ENCODE data around the gene UHRF1. TPM values are rescaled to one million over a fixed set of nuclear protein-coding genes. Genes with fewer than 3 reads are reported as not detected.
"Not testable (repeated sequence)": the region's sequence is repeated elsewhere in the genome, so short reads cannot be mapped to it uniquely, and the experiment has no call there.

Gene UHRF1
- total RNA-seq, 1 experiment from 2014 or later, result 34.6 TPM

DNA sequence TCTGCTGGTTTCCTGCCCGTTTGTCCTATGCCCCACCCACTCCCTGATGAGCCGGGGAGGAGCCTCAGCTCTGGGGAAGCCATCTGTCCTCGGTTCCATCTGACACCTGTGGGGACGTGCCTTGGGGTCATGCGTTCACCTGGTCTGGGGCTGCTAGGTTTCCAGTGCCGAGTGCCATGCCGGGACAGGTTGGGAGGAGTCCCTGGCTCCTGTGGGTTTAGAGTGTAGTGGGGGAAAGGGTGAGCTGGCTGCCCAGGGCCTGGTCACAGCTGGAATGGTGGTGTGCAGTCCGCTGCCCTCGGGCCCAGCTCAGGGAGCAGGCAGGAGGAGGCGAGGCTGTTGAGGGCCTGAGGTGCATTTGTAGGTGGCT, 62.1 kb downstream of the UHRF1 start:
- no peak for DNase-seq (ENCODE audit: low read depth)

DNA sequence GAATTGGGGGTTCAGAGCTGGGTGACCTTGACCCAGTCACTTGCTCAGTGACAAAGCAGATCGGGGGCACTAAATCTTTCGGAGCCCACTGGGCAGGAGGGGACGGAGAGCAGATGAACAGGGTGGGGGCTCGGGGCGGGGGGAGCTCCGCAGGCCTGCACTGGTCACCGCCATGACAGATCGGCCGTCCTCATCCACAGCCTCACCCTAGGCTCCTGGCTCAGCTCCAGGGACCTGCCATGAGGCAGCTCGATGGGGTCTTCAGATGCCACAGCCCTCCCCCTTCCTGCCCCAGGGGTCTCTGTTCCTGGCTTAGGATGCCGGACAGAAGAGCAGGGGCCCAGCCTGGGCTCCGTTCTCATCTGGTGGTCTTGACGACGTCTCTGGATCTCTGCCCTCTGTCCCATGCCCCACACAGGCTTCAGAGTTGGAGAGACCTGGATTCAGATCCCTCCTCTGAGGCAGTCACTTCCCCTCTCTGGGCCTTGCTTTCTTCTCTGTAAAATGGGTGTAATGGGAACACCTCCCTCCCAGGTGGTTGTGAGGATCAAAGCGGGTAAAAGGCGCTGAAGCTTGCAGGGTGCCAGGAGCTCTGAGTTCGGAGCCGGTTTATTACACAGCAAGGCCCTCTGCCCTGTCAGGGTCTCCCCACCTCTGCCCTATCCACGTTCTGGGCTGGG, 62.7 kb downstream of the UHRF1 start:
- DNase-seq (ENCODE audit: low read depth), result no peak

DNA sequence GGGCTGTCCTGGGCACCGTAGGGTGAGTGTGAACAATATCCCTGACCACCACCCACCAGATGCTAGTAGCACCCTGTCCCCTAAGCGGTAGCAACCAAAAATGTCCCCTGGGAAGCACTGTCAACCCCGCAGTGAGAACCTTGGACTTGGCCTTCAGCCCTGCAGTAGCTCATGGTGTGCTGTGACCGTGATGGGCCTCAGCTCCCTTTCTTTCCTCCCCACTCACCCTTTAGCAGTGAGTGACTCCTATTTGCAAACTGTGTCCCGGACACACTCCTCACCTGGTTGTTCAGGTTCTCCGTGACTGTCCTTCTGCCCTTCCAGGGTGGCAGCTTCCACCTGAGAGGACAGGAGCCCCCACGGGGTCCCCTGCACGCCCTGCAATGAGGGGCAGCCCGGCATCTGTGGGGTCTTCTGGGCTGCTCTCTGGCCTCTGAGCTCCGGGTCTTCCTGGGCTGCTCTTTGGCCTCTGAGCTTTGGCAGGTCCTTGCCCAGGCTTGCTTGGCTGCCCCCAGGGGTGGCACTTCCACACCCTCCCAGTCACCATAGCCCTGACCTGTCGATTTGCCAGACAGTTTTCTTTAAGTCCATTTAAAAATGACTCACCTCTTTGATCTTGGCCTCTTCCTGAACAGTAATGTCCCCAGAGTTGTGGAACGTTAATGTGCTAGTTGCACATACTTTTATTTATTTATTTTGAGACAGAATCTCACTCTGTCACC, 63.4 kb downstream of the UHRF1 start:
- peak; percentile 43 for DNase-seq (ENCODE audit: low read depth)

DNA sequence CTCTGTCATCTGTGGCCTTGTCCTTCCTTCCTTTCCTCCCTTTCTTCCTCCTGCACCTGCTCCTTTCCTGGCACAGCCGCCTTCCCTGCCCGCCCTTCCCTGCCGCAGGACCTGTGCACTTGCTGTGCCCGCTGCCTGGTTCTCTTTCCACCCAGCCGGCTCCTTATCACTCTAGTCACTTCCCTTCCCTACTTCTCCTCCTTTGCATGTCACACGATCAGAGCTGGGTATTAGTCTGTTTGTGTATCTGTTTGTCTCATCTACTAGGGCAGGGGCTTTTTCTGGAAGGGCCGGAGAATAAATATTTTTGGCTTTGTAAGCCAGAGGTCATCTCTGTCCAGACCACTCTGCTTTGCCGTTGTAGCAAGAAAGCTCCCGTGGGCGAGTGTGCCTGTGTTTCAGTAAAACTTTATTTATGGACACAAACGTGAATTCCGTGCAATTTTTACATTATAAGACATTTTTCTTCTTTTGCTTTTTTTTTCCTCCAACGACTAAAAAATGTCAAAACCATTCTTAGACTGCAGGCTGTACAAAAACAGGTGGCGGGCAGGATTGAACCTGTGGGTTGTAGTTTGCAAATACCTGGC, 65.7 kb downstream of the UHRF1 start:
- no peak for DNase-seq (ENCODE audit: low read depth)

DNA sequence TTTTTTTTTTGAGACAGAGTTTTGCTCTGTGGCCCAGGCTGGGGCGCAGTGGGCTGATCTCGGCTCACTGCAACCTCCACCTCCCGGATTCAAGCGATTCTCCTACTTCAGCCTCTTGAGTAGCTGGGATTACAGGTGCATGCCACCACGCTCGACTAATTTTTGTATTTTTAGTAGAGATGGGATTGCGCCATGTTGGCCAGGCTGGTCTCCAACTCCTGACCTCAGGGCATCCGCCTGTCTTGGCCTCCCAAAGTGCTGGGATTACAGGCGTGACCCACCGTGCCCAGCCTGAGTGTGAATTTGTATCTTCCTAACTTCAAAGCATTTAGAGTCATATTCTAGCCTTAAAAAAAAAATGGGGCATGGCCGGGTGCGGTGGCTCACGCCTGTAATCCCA, 66.3 kb downstream of the UHRF1 start:
- DNase-seq (ENCODE audit: low read depth), result not testable (repeated sequence)

DNA sequence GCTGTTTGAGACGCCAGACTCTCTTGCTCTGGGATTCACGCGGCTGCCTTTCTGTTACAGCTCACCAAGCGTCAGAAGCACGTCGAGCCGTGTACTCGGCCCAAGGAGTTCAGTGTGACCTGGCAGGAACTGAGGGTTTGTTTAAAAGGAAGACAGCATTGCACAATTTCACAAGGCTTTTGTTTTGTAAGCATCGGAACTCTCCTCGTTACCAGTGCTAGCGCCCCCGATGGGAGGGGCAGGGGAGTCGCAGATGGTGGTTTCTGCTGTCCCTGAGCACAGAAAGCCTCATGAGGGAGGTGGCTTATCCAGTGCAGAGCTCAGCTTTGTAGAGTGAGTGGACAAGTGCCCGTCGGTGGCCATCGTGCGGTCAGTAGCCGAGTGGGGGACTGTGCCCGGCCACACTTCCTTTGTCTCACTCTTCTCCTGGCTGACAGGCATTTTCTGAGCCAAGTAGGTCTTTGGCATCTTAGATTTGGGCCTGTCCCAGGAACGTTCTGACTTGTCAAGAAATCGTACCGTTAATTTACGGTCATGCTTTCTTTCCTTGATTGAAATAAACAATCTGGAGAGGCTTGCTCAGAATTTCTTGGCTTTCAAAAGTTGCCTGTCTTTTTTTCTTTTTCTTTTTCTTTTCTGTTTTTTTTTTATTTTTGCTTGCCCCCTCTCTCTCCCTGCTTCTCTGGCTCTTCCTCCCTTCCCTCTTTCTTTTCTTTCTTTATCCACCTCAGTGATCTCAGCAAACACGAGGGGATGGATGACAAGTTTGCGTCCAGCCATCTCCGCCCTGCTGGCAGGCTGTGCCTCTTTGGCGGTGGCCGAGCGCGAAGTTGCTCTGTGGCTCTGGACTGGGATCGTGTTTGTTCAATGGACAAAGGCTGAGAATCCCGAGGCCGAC, 67.3 kb downstream of the UHRF1 start:
- DNase-seq (ENCODE audit: low read depth), result no peak

DNA sequence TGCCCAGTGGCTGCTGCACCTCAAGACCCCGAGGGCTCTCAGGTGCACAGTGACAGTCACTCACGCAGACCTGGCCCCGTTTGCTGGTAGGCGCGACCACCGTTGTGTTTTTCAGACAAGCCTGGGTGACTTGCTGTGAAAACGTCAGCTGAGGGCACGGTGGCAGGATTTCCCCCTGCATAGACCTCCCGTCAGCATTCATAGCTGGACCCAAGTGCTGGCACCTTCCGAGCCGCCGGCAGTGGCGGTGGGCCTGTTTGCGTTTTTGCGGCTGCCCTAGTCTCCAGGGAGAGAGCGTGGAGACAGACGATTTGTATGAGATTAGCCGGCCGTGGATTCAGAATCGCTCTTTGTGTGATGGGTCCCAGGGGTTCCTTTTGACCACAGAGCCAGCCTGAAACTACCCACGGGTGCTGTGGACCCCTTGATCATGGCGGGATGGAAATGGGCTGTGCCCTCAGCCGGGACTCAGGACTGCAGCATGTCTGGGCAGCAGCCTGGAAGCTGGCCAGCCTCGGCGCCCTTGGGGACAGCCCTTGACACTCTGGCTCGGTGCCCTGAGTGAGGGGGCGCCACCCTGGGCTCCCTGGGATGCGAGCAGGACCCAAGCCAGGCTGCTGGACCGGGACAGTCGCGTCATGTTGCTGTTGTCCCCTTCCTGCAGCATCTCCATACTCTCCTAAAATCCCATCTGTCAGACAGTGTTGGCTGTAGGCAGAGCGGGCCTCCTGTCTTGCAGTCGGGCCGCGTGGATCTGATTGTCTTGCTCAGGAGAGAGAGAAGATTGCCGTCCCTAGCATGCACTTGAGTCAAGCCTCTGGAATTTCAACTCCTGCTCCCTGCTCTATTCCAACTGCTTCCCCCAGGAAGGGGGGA, 68.2 kb downstream of the UHRF1 start:
- peak; percentile 67 for DNase-seq (ENCODE audit: low read depth)

DNA sequence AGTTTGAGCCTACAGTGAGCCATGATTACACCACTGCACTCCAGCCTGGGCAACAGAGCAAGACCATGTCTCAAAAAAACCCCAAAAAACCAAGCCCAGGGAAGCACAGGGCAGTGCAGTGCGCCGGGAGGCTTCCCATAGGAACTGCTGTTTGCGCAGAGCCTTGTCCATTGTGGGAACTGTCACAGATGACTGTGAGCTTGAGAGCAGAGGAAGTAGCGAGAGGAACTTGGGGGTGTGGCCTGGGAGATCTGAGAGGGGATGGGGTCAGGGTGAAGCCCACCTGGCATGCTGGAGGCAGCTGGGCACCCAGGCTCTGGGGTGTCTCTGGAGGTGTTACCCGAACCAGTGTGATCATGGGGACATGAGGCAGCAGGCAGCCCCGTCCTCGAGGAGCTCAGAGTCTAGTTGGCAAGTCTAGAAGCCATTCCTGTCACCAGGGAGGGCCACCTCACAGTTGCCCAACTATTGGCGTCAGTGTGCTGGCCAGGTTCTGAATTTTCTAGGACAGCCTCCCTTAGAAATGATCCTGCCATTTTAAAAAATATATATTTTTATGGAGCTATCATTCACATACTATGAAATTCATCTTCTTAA, 70.0 kb downstream of the UHRF1 start:
- no peak for DNase-seq (ENCODE audit: low read depth)

DNA sequence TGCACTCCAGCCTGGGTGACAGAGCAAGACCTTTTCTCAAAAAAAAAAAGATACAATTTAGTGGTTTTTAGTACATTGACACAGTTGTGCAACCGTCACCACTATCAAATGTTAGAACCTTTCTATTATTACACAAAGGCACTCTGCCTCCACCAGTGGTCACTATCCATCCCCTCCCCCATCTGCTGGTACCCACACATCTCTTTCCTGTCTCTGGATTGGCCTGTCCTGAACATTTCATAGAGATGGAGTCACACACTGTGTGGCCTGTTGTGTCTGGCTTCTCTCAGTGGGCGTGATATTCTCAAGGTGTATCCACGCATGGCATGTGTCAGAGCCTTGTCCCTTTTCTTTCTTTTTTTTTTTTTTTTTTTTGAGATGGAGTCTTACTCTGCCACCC, 70.8 kb downstream of the UHRF1 start:
- no peak for DNase-seq (ENCODE audit: low read depth)

DNA sequence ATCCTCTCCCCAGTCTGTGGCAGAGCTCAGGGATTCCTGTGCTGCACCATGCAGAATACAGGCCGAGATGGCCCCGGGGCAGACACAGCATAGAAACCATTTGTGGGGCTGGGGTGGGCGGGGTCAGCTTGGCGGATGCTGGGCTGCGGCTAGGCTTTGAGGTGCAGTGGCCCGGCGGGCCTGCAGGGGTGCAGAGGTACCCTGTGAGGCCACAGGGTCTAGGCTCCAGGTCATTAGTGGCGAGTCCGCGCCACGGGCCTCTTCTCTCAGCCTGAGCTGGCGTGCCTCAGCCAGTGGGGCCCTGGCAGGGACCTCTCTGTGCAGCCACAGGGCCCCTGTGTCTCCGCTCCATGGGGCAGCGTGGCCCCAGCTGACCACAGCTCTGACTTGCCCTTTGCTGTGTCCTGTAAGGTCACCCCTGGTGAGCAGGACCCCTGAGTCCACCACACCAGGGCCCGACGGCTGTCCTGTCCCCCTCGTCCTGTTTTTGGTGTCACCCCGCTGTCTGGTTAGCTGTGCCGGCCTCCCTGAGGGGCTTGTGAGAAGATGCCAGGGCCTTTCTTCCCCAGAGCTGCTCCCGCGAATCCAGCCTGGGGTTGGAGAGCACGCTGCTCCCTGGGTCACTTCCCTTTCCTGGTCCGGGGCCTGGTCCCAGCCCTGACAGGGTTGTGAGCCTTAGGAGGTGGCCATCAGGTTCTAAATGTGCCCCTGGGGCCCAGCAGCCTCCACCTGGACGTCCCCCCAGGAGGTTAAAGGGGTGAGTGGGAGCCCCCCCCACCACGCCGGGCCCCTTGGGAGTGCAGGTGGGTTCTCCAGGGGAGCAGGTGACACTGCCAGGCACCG, 71.8 kb downstream of the UHRF1 start:
- no peak for DNase-seq (ENCODE audit: low read depth)

DNA sequence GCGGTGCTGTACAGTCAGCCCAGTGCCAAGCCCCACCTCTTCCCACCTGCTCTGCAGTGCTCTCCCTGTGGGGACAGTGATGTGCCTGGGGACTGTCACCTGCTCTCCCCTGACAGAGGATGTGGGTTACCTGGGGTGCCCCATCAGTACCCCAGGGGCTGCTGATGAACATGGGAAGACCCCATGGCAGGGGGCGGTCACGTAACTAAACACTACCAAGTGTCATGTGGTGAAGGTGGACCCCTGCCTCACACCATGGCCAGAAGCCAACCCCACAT, 72.3 kb downstream of the UHRF1 start:
- no peak for DNase-seq (ENCODE audit: low read depth)

DNA sequence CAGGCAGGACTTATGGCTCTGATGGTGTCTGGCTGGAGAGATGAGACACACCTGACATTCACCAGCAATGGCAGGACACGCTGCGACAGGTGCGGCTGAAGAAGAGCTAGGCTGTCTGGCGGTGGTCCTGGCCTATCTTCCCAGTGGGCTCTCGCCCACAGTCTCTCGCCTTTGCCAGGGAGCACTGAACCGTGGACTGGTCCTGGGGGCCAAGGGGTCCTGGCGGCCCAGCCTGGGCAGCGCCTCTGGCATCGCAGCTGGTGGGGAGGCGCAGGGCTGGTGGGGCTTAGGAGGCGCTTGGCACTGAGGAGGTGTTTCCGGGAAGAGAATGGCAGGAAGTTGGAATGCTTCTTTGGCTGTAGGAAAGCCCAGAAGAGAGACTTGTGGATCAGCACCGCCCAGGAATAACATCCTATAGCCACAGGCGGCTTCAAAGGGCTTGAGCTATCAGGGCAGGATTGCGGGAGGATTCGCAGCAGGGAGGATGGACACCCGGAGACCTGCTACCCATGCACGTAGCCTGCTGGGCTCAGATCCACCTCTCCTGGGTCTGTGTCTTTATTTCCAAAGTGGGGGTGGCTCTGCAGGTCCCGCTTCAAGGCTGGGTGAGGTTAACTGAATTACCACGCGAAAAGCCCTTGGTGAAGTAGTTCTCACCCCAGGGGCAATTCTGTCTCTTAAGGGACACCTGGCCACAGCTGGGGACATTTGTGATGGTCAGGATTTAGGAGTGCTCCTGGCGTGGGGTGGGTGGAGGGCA, 74.2 kb downstream of the UHRF1 start:
- no peak for DNase-seq (ENCODE audit: low read depth)

DNA sequence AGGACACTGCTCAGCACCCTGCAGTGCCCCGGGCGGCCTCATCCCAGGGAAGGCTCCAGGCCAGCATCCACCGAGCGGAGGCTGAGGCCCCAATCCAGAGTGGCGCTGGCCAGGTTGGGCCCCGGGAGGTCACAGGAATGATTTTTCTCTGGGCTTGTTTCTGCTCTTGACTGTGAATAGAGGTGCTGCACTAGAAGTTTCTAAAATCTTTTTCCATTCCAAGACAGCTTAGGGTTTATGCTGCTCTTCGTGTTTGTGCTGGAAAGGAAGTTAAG, 74.7 kb downstream of the UHRF1 start:
- no peak for DNase-seq (ENCODE audit: low read depth)

DNA sequence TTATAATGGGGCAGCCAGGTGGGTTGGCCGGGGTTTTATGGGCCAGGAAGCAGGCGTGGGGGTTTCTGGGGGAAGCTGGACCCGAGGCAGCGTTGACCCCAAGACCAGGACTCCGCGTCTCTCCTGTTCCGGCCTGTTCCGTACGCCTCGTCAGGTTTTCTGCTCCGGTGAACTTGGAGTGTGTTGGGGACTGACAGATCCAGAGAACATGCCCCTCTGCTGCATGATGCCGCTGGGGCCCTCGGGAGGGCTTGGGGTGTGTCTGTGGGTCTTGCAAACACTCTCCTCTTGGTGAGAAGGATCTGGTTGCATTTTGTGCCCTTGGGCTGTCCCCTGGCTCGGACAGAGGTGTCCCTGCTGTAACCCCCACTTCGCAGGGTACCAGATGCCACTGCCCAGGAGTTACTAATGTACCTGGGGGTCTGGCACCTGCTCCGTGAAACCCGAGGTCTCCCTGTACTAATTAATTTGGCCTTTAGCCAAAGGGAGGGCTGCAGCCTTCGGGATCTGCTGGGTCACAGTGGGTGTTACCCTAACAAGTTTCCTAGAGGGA, 75.2 kb downstream of the UHRF1 start:
- no peak for DNase-seq (ENCODE audit: low read depth)

DNA sequence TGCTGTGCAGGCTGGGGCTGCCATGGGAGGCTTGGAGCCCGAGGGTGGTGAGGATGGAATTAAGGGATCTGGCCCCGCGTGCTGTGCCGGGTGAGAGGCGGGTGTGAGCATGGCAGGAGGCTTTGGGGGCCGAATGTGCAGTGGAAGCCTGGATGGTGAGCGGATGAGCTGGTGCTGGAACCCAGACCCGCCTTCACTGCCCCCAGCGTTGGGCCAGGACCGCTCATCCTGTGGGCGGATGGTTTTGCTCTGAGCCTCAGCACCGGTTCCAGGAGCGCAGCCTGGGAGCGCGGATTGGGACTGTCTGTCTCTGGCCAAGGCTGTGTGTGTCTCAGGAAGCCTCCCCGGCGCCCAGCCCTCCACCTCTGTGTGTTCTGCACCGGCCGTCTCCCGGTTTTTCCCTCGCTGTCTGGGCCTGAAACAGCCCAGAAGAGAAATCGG, 76.3 kb downstream of the UHRF1 start:
- no peak for DNase-seq (ENCODE audit: low read depth)

DNA sequence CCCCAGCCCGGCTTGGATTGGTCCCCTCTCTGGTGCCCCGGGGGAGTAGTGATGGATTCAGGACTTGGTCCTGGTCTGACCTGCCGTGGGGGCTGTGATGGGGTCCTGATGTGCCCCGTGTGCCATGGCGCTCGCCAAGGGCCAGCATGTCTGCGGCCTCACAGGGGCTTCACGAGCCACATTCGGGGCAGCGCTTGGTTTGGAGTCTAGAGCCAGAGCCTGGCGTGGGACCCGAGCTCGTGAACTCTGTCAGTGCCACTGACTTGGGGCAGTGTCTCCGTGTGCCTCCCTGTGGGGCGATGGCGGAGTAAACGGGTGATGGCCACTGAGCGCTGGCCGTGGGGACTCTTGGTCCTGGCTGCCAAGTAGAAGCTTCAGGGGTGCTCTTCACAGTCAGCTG, 76.8 kb downstream of the UHRF1 start:
- no peak for DNase-seq (ENCODE audit: low read depth)

DNA sequence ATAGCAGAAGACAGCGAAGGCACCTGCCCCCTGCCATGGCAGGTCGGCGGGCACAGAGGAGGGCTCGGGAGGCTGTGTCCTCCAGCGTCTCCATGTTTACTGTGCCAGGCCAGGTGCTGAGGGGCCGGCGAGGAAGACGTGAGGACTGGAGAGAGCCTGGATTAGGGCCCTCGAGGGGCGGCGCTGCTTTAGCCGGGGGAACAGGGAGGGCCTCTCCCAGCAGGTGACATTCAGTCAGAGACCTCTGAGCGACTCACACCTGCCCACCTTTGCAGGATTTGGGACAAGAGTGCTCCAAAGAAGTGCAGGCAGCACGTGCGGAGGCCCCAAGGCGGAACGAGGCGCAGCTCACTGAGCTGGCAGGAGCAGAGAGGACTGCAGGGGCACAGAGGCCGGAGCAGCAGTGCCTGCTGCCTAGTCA, 77.2 kb downstream of the UHRF1 start:
- no peak for DNase-seq (ENCODE audit: low read depth)

DNA sequence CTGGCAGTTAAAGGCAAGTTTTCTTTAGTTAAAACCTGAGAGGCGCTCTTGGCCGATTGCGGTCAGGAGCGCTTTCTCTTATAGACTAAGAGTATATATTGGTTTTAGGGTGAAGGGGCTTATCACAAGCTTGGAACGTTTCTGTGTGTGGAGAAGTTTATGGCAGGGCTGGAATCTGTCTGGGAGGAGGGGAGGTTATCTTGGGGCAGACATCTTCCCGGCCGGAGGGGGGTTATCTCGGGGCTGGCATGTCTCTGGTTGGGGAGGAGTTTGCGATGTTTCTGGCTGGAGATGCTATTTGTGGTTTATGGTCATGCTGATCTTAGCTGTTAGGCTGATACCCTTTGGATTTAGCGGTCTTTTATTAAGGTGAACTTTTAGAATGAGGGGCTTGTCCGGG, 78.0 kb downstream of the UHRF1 start:
- no peak for DNase-seq (ENCODE audit: low read depth)

DNA sequence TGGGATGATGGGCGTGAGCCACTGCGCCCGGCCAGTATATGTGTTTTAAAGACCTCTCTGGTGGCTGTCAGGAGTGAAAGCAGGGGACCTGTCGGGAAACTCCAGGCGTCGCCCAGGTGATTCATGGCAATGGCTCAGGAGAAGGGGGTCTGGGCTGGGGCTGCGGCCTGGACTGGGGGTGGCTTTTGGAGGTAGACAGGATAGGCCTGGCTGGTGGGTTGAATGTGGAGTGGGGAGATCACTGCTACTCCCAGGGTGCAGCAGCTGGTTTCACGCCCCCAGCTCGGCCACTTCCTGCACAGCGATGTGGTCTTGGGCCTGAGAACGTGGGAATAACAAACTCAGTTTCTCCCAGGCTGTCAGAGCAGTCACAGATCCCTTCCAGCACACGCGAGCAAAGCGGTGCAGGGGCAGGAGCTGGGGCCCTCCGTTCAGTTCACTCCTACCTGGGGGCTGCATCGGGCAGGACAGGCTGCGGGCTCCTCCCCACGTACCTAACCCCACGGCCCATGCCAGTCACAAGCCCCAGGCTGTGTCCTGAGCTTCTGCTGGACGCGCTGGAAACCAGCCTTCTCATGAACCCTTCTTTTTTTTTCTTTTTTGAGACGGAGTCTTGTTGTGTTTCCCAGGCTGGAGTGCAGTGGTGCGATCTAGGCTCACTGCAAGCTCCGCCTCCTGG, 78.5 kb downstream of the UHRF1 start:
- no peak for DNase-seq (ENCODE audit: low read depth)

Data from Daoy (cell line).